NCI-H446 (cell line): ENCODE results near the gene PNKD.
A peak's percentile ranks its signal among the peaks of the same experiment; 100 is the strongest.
"Not testable (repeated sequence)": the region's sequence is repeated elsewhere in the genome, so short reads cannot be mapped to it uniquely, and the experiment has no call there.

ENCODE experiments used
- DNase-seq, 2 experiments: peaks; one replicate each; lab custom pipeline; 2025; lab: John Stamatoyannopoulos, UW

PNKD gene

DNA sequence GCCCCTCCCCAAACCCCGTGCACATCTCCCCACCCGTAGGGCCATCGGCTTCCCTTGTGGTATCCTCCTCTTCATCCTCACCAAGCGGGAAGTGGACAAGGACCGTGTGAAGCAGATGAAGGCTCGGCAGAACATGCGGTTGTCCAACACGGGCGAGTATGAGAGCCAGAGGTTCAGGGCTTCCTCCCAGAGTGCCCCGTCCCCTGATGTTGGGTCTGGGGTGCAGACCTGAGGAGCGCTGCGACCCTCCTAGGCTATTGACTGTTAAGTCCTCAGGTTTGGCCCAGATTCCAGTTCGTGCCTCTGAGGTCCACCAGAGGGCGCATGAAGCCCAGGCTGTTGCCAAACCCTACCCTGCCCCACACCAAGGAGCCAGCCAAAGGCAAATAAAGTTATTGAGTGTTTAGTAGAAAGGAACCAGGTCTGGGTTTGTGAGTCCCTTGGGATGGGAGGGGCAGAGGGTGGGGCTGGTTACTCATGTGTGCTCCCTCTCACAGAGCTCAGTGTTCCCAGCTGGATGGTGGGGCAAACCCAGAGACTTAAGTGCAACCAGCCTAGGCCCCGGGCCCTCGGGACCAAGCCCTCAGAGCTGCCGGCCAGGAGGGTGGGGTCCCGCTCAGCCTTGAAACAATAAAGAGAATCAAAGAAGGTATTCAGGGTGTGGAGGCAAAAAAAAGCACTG lies 2.4 kb downstream of the PNKD start:
- DNase-seq = peak; percentile 68 to 82

DNA sequence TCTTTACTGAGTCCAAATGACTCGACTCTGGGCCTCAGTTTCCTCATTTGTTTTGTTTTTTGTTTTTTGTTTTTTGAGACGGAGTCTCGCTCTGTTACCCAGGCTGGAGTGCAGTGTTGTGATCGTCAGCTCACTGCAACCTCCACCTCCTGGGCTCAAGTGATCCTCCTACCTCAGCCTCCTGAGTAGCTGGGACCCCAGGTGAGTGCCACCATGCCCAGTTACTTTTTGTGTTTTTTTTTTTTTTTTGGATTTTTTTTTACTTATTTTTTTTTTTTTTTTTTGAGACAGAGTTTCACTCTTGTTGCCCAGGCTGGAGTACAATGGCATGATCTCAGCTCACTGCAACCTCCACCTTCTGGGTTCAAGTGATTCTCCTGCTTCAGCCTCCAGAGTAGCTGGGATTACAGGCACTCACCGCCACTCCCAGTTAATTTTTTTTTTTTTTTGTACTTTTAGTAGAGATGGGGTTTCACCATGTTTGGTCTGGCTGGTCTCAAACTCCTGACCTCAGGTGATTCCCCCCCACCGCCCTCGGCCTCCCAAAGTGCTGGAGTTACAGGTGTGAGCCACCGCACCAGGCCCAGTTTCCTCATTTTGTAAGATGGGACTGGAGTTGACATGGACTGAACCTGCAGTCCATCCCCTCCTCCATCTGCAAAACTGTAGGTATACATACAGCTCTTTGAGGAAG lies 3.0 kb downstream of the PNKD start:
- not testable (repeated sequence) for DNase-seq

- DNase-seq = no peak
Observed at GRCh38 chr2:218273908-218274249, 3.6 kb downstream of the PNKD start.

GRCh38 chr2:218274586-218274985 lies 4.3 kb downstream of the PNKD start:
- no peak for DNase-seq

GRCh38 chr2:218275371-218276072 lies 5.2 kb downstream of the PNKD start:
- DNase-seq = no peak

GRCh38 chr2:218276986-218277755 lies 6.9 kb downstream of the PNKD start:
- no peak for DNase-seq

DNA sequence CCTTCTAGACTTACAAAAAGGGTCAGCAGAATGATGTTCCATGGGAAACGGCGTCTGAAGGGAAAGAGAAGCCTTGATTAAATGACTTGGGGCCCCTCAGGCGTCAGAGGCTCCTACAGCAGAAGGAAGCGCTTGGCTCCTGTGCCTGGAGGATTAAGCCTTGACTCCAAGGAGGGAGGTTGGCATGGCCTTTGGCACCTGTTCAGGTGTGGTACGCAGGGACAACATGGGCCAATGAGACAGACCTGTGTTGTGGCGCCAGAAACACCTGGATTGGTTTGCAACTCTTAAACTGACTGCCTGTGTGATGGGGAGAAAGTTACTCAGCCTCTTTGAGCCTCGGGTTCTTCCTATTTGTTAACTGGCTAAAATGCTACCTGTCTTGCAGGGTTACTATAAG lies 7.6 kb downstream of the PNKD start:
- no peak for DNase-seq

DNA sequence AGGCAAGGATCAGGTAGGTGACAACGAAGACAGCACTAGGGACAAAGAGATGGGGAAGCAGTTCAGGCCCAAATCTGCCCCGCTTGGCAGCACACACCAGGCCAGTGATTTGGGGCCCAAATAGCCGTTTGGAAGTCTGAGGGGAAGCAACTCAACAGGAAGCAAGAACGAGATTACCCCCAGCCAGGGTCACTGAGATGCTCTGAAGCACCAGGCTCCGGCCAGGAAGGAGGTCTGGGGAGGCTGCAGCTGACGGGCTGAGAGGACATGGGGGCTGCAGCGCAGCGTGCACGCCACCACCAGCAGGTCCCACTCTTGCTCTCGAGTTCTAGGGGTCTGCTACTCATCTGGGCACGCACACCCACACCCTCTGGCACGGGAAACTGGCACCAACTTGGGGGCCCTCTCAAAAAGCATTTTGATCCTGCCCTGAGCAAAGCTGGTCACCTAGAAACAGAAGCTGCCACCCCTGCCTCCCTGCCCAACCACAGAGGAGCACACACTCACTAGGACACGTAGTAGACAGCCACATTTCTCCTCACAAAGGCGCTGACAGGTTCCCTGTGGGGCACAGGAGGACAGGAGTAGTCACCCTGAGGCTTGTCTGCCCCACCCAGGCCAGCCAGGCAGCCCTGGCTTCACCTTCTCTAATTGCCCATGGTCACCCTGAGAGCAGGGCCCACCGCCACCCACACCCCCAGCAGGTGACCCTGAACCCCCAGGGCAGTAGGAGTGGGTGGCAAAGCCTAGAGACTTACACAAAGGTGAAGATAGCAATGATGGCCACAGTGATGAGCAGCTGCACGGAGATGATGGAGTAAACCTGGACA lies 8.4 kb downstream of the PNKD start:
- DNase-seq = no peak

DNA sequence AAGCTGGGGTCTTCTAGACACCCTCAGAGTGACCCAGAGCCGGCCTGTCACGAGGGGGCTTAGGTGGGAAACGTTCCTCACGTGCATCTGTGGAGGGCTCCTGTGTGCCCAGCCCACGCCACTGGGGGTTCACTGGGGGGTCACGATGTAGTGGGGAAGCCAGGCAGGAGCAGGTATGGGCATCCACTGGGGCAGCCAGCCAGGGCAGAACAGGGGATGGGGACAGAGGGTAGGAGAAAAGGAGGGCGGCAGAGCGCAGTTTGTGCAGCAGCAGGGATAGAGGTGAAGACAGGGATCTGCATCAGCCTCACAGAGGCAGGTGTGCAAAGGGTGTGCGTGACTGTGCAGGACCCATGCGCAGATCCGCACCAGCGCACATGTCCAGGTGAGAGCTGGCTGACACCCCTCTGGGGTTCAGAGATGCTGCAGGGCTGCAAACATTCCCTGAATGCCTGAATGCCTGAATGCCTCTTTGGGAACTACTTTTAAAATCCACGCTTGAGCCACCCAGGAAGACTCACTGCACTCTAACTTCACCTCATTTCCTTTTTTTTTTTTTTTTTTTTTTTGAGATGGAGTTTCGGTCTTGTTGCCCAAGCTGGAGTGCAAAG lies 10.0 kb downstream of the PNKD start:
- DNase-seq = no peak

DNA sequence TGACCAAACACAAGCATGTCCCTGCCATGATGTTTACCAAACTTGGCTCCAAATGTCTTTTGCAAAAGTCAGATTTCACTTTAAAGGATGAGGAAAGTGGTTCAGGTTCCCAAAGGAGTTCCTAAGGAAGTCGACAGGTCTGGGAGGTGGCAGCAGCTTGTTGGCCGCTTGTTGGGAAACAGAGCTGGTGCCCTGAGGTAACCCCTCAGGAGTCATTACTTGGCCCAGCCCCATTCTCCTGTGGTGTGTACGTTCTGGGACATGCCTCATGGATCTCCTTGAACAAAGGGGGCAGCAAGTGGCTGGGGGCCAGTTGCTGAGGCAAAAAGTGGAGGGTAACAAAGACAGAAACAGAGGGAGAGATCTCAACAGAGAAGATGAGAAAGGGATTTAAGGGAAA lies 11.1 kb downstream of the PNKD start:
- DNase-seq = no peak

DNA sequence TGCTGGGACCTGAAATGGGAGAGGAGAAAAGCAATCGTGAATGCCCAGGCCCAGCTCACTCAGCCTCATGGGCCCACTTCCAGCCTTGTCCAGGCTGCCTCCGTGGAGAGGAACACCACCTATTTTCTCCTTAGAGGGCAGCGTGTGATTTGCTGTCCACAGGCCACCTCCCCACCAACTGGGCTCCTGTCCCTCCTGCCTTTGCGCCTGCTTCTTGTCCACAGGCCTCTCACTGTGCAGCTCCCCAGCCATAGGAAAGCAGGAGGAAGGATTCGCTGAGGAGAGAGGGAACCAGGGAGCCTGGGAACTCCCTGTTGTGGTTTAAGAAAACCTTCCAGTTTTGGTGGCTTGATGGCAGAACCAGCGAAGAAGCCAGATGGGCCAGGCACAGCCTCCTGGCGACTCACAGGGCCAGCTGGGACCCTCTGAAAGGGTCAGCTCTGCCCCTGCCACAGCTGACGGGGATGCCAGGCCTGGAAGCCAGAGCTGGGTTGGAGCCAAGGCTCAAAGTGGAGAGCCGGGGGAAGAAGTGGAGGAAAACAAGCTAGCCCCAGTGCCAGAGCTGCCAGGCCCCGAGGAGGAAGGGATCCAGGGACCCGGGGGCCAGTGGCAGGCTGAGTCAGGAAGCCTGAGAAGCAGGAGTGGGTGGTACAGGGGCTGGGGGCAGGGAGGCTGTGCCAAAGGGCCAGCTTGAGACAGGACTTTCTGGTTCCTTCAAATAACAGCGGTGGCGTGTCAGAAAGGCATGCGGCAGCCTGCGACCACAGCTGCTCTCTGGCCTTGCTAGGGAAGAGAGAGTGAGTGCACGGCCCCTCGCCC lies 12.1 kb downstream of the PNKD start:
- peak; percentile 37 to 74 for DNase-seq

DNA sequence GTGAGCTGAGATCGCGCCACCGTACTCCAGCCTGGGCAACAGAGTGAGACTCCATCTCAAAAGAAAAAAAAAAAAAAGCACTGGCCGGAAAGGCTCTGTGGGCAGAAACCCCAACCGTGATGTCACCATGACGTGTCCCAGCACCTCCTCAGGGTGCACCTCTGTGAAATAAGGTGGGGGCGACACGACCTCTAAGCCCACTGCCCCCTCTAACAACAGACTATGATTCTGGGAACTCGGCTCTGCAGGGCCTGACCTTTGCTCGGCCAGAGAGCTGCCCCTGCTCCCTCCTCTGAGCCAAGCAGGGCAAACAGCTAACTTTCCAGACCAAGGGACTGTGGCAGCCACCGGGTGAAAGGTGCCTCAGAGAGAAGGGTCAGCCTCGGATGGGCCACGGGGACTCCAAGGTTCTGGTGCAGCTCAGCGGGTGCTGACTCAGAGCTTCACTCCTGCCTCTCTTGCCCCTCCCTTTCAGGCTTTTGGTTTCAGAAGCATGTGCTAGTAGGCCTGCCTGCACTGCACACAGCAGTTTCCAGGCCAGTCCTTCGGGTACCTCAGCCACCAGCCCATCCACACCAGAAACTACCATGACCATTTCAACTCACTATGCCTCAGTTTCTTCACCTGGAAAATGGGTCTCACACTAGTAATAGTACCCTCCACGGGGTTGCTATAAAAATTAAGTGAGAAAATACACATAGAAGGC lies 13.9 kb downstream of the PNKD start:
- no peak for DNase-seq

- peak; percentile 67 to 88 for DNase-seq
Observed at GRCh38 chr2:218285604-218286003, 15.3 kb downstream of the PNKD start.

- peak; percentile 18 to 54 for DNase-seq
Observed at GRCh38 chr2:218286570-218287459, 16.5 kb downstream of the PNKD start.

GRCh38 chr2:218289639-218290315 lies 19.5 kb downstream of the PNKD start:
- DNase-seq = no peak

- no peak for DNase-seq
Observed at GRCh38 chr2:218290316-218291261, 20.3 kb downstream of the PNKD start.
